Activated CD4-positive, CD25-positive, alpha-beta regulatory T cell treated with anti-CD3 and anti-CD28 coated beads, Interleukin-2, amount 50 U/mL, for 24 hours (primary cell): ENCODE results near the gene MMEL1.
"Not testable (repeated sequence)": the region's sequence is repeated elsewhere in the genome, so short reads cannot be mapped to it uniquely, and the experiment has no call there.

ENCODE experiments used
- ATAC-seq, 2 donors: fragments of 150-1000 bp; cut with Tn5 transposase; one replicate each; pipeline ENCODE4 v1.10.0; 2021; ENCODE audit warnings: mild to moderate bottlenecking in 1 of 2, moderate library complexity in 1 of 2

MMEL1 gene

GRCh38 chr1:2632561-2633361, at the start of gene MMEL1:
Gene MMEL1, minus strand, starts transcription at chr1:2633016. Its CDS starts 3,532 bp downstream, at chr1:2629484.
- ATAC-seq: no peak

GRCh38 chr1:2676726-2677125, 43.9 kb upstream of the MMEL1 start:
- not testable (repeated sequence) for ATAC-seq

GRCh38 chr1:2671656-2672055, 38.8 kb upstream of the MMEL1 start:
- not testable (repeated sequence) for ATAC-seq

GRCh38 chr1:2659806-2660205, 27.0 kb upstream of the MMEL1 start:
- ATAC-seq: not testable (repeated sequence)

- ATAC-seq: not testable (repeated sequence)
Measured at GRCh38 chr1:2657909-2658308, 25.1 kb upstream of the MMEL1 start.

- ATAC-seq: not testable (repeated sequence)
Measured at GRCh38 chr1:2657124-2657523, 24.3 kb upstream of the MMEL1 start.

GRCh38 chr1:2655598-2656434, 23.0 kb upstream of the MMEL1 start:
- not testable (repeated sequence) for ATAC-seq

- not testable (repeated sequence) for ATAC-seq
Measured at GRCh38 chr1:2654443-2654948, 21.7 kb upstream of the MMEL1 start.

GRCh38 chr1:2653741-2654442, 21.1 kb upstream of the MMEL1 start:
- not testable (repeated sequence) for ATAC-seq

- ATAC-seq: not testable (repeated sequence)
Measured at GRCh38 chr1:2652926-2653571, 20.2 kb upstream of the MMEL1 start.

GRCh38 chr1:2652152-2652925, 19.5 kb upstream of the MMEL1 start:
- not testable (repeated sequence) for ATAC-seq

GRCh38 chr1:2650967-2651645, 18.3 kb upstream of the MMEL1 start:
- no peak for ATAC-seq

GRCh38 chr1:2646837-2647236, 14.0 kb upstream of the MMEL1 start:
- ATAC-seq: no peak

- ATAC-seq: no peak
Measured at GRCh38 chr1:2645776-2646175, 13.0 kb upstream of the MMEL1 start.

- no peak for ATAC-seq
Measured at GRCh38 chr1:2645143-2645542, 12.3 kb upstream of the MMEL1 start.

- no peak for ATAC-seq
Measured at GRCh38 chr1:2644591-2645101, 11.8 kb upstream of the MMEL1 start.

- ATAC-seq: no peak
Measured at GRCh38 chr1:2644171-2644570, 11.4 kb upstream of the MMEL1 start.

- ATAC-seq: no peak
Measured at GRCh38 chr1:2643414-2644077, 10.7 kb upstream of the MMEL1 start.

- ATAC-seq: peak; percentile 83 to 85
Measured at GRCh38 chr1:2642560-2643413, 10.0 kb upstream of the MMEL1 start.
